Testis (tissue), 2 donors: ENCODE measurements around the gene GAGE12F.
"Not testable (repeated sequence)": the region's sequence is repeated elsewhere in the genome, so short reads cannot be mapped to it uniquely, and the experiment has no call there.

Source experiments
- POLR2A ChIP-seq: fragments of 450-650 bp; IDR thresholded peaks from one replicate; pipeline ENCODE4 v1.6.1; 2017; ENCODE audit warnings: antibody characterized with exemption, mild to moderate bottlenecking, moderate library complexity
- TF ChIP-seq, protein P1 (sequence below), 3 experiments: fragments of 450-650 bp in 2 of 3; fragments of 200-600 bp in 1 of 3; sonication (generic) in 1 of 3; IDR thresholded peaks; one replicate each; pipeline ENCODE4 v1.5.1; 2016 to 2019; ENCODE audit warnings: antibody characterized with exemption in 3 of 3, mild to moderate bottlenecking in 2 of 3, moderate library complexity in 1 of 3

DNA sequence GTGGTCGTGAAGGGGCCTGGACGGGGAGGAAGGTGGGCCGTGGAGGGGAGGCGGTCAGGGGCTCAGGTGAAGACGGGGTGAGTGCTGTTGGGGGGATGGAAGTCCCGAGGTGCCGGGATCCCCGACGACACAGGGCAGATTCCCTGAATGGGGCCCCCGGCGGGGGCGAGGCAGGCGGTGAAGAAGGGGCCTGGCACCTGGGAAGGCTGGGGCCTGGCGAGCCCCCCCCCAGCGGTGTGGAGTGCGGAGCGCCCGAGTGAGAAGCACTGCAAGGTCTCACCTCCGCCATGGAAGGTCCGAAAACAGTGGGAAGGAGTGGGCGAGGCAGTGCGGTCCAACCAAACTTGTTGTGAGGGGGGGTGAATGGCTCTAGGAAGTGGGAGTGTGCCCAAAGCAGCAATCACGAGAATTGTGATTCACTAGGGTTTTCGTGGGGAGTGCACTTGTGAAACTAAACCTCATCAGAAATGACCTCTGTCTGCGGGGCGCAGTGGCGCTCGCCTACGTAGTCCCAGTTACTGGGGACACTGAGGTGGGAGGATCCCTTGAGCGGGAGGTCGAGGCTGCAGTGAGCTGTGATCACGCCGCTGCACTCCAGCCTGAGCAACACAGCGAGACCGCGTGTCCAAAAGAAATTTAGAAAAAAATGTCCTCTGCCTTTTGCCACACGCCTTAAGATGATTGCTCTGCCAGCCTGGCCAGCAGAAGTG is 29.3 kb downstream of the GAGE12F start:
- TF ChIP-seq, protein P1, sequence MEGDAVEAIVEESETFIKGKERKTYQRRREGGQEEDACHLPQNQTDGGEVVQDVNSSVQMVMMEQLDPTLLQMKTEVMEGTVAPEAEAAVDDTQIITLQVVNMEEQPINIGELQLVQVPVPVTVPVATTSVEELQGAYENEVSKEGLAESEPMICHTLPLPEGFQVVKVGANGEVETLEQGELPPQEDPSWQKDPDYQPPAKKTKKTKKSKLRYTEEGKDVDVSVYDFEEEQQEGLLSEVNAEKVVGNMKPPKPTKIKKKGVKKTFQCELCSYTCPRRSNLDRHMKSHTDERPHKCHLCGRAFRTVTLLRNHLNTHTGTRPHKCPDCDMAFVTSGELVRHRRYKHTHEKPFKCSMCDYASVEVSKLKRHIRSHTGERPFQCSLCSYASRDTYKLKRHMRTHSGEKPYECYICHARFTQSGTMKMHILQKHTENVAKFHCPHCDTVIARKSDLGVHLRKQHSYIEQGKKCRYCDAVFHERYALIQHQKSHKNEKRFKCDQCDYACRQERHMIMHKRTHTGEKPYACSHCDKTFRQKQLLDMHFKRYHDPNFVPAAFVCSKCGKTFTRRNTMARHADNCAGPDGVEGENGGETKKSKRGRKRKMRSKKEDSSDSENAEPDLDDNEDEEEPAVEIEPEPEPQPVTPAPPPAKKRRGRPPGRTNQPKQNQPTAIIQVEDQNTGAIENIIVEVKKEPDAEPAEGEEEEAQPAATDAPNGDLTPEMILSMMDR (IDR thresholded peaks at IDR 0.05), result not testable (repeated sequence)
- TF ChIP-seq POLR2A, result not testable (repeated sequence)
